SJSA1 (cell line): Measurements from ENCODE around the gene C5. TPM values are rescaled to one million over a fixed set of nuclear protein-coding genes. Genes with fewer than 3 reads are reported as not detected.
"Not testable (repeated sequence)": the region's sequence is repeated elsewhere in the genome, so short reads cannot be mapped to it uniquely, and the experiment has no call there.

Source experiments
- DNase-seq, 2 experiments: peaks; one replicate each; pipeline ENCODE4 v3.0.0-alpha.2; 2015 to 2020; ENCODE audit warnings: low spot score in 2 of 2, low read depth in 1 of 2
- H3K27ac ChIP-seq: fragments of 250-450 bp; sonication (Bioruptor Pico); 2 replicates; pipeline ENCODE4 v1.5.1; 2020; ENCODE audit warnings: mild to moderate bottlenecking, moderate library complexity
- H3K27me3 ChIP-seq: fragments of 250-450 bp; sonication (Bioruptor Pico); replicated peaks from 2 replicates; pipeline ENCODE4 v1.5.1; 2020; ENCODE audit warnings: mild to moderate bottlenecking, moderate library complexity
- H3K36me3 ChIP-seq: fragments of 250-450 bp; sonication (Bioruptor Pico); 2 replicates; pipeline ENCODE4 v1.5.1; 2020; ENCODE audit warnings: mild to moderate bottlenecking
- H3K4me1 ChIP-seq: fragments of 250-450 bp; sonication (Bioruptor Pico); replicated peaks from 2 replicates; pipeline ENCODE4 v1.6.1; 2021; ENCODE audit warnings: mild to moderate bottlenecking
- H3K4me3 ChIP-seq: fragments of 250-450 bp; sonication (Bioruptor Pico); 2 replicates; pipeline ENCODE4 v1.5.1; 2020; ENCODE audit warnings: mild to moderate bottlenecking
- H3K9me3 ChIP-seq: fragments of 250-450 bp; sonication (Bioruptor Pico); replicated peaks from 2 replicates; pipeline ENCODE4 v1.5.1; 2020; ENCODE audit warnings: mild to moderate bottlenecking
- total RNA-seq: library from RNA; depleted of rRNA; stranded (reverse); fragments of >200 nt; shearing (Covaris generic); gene quantifications from 2 replicates; pipeline ENCODE4 v1.2.3, GENCODE V29; 2014

Gene C5
- total RNA-seq, 1 experiment from 2014 or later, result 2.4 TPM

DNA sequence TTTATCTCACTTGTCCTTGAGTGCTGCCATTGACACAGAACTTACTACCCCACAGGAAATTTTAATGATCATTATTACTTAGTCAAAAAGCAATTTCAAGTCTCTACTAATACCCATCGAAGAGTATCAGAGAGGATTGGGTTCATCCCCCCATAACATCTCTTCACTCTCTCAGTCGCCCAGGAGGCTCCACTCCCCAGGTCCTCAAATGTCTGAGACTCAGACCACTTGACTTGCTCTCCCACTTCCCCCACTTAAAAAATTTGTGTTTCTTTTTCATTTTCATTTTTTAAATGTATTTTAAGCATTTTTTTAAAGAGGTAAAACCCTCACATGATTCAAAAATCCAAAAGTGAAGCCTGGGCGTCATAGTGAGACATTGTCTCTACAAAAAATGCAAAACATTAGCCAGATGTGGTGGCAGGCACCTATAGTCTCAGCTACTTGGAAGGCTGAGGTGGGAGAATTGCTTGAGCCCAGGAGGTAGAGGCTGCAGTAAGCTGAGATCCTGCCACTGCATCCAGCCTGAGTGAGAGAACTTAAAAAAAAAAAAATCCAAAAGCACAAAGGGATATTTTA, 66.7 kb downstream of the C5 start:
- H3K27ac ChIP-seq, result no peak overlapping the region
- no peaks in the 10 kb centered on the region for H3K27me3 ChIP-seq
- no peaks in the 10 kb centered on the region for H3K36me3 ChIP-seq
- no peaks in the 10 kb centered on the region for H3K4me1 ChIP-seq
- DNase-seq, result no peak
- H3K9me3 ChIP-seq, result no peaks in the 10 kb centered on the region
- no peak overlapping the region for H3K4me3 ChIP-seq

DNA sequence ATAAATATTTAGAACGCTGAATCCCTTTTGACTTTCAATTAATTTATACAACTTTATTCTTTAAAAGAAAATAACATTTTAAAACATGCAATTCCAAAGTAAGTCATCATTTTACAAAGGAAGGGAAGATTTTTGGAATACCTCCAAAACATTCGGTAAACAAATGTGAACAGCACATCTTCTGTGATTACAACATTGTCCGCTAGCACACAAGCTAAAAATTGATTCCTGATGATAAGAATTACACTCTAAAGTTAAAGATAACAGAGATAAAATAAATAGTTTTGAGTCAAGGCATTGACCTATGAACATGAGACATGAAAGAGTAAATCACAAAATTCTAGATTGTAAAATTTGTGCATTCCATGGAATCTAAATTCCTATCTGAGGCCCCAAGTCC, 67.2 kb downstream of the C5 start:
- no peak overlapping the region for H3K4me3 ChIP-seq
- no peaks in the 10 kb centered on the region for H3K36me3 ChIP-seq
- no peak overlapping the region for H3K27ac ChIP-seq
- H3K9me3 ChIP-seq, result no peaks in the 10 kb centered on the region
- no peaks in the 10 kb centered on the region for H3K4me1 ChIP-seq
- no peak for DNase-seq
- H3K27me3 ChIP-seq, result no peaks in the 10 kb centered on the region

DNA sequence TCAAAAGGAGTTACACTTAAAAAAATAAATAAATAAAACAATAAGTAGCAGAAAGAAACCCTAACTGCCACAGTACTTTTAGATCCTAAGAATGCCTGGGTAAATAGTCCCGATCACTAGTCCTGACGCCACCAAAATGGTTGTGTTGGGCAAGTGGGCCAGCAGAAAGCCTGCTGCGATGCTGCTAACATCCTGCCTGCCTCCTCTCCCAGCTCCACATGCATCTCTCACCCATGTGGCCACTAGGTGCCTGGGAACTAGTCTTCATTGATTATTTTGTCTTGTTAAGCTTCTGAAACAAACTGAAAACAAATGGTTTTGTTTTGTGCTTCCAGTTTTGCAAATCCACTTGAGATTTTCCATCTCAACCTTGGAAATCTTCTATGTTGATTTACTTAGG, 69.1 kb downstream of the C5 start:
- no peaks in the 10 kb centered on the region for H3K27me3 ChIP-seq
- no peaks in the 10 kb centered on the region for H3K4me1 ChIP-seq
- H3K36me3 ChIP-seq, result no peaks in the 10 kb centered on the region
- DNase-seq, result no peak
- H3K9me3 ChIP-seq, result no peaks in the 10 kb centered on the region
- H3K27ac ChIP-seq, result no peak overlapping the region
- no peak overlapping the region for H3K4me3 ChIP-seq

DNA sequence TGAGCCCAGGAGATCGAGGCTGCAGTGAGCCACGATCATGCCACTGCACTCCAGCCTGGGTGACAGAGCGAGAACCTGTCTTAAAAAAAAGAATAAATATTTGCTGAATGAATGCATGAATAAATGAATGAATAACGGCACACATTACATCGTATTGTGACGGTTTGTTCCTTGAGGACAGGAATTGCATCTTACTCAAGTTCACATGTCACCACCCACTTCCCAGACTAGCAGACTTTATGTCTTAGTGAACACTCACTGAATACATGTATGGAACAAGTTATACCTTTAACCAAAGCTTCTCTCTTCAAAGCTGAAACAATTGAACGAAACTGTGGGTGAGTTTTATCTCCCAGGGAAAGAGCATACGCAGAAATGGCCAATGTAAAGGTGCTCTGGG, 70.3 kb downstream of the C5 start:
- Histone ChIP-seq H3K9me3 (no peaks in the 10 kb centered on the region), H3K27ac (no peak overlapping the region), H3K36me3 (no peaks in the 10 kb centered on the region), H3K4me3 (no peak overlapping the region), H3K4me1 (peaks cover 6% of the 10 kb centered on the region), H3K27me3 (no peaks in the 10 kb centered on the region)
- DNase-seq, result no peak

DNA sequence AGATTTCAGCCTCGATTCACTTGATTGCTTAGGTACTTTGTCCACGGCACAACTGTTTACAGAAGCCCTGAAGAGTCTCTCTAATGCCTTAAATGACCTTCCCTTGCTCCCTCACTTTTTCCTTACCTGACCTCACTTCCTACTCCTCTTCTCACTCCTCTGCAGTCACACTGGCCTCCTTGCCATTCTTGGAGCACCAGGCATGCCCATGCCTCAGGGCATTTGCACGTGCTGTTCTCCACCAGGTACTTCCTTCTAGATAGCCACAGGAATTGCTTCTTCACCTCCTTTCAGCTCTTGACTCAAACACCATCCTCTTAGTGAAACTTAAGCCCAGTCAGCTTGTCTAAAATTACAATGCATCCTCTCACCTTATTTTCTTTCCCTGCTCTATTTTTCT, 71.1 kb downstream of the C5 start:
- no peak overlapping the region for H3K27ac ChIP-seq
- DNase-seq, result no peak
- no peaks in the 10 kb centered on the region for H3K36me3 ChIP-seq
- H3K4me1 ChIP-seq, result peaks cover 11% of the 10 kb centered on the region
- no peaks in the 10 kb centered on the region for H3K27me3 ChIP-seq
- H3K4me3 ChIP-seq, result no peak overlapping the region
- no peaks in the 10 kb centered on the region for H3K9me3 ChIP-seq

DNA sequence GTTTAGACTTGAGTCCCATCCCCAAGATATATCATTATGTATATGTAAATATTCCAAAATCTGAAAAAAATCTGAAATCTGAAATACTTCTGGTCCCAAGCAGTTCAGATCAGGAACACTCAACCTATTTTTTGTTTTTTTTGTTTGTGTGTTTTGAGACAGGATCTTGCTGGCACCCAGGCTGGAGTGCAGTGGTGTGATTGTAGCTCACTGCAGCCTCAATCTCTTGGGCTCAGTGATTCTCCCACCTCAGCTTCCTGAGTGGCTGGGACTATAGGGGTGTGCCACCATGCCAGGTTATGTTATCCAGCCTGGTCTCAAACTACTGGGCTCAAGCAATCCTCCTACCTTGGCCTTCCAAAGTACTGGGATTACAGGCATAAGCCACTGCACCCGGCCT, 72.8 kb downstream of the C5 start:
- Histone ChIP-seq H3K27ac (no peak overlapping the region), H3K4me1 (peaks cover 11% of the 10 kb centered on the region), H3K36me3 (no peaks in the 10 kb centered on the region), H3K27me3 (no peaks in the 10 kb centered on the region), H3K9me3 (no peaks in the 10 kb centered on the region), H3K4me3 (no peak overlapping the region)
- DNase-seq, result no peak

DNA sequence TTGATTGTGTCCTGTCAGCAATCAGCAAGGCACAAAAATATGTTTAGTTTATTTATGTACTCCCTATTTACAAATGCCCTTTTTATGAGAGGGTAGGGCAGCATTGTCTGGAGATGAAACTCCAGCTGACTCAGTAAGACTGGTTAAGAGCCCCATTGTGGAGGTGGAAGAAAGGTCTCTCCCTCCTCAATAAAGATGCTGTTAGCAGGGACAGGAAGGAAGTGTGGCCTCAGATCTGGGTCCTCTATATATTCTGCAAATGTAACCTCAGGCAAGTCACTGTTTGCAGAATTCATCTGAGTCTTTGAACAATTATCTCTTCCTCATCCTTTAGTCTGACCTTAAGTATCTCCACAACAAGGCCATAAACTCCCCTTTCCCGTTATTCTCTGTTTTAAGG, 75.2 kb downstream of the C5 start:
- Histone ChIP-seq H3K9me3 (no peaks in the 10 kb centered on the region), H3K4me3 (no peak overlapping the region), H3K27me3 (no peaks in the 10 kb centered on the region), H3K36me3 (no peaks in the 10 kb centered on the region), H3K4me1 (peaks cover 11% of the 10 kb centered on the region), H3K27ac (no peak overlapping the region)
- DNase-seq, result peak in 1 of 2 experiments; percentile 21

DNA sequence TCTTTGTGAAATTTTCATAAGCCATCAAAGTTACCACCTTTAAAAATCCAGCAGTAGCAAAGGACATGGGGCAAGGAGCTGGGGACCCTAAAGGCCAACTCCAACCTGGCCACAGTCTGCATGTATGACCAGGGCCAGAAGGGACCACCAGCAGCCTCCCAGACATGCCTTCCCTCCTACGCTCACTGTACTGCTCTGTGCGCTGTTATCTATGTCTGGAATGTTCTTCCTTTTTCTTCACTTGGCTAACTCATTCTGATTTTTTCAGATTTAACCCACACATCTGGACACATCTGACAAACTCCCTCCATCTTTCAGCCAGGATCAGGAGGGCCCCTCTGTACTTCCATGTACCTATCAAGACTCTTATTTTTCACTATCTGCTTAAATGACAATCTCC, 75.9 kb downstream of the C5 start:
- no peaks in the 10 kb centered on the region for H3K27me3 ChIP-seq
- H3K9me3 ChIP-seq, result no peaks in the 10 kb centered on the region
- no peak for DNase-seq
- H3K27ac ChIP-seq, result peak overlapping the region; percentile 17; the same call in 1 of the 2 replicates
- H3K36me3 ChIP-seq, result no peaks in the 10 kb centered on the region
- peaks cover 11% of the 10 kb centered on the region for H3K4me1 ChIP-seq
- no peak overlapping the region for H3K4me3 ChIP-seq

DNA sequence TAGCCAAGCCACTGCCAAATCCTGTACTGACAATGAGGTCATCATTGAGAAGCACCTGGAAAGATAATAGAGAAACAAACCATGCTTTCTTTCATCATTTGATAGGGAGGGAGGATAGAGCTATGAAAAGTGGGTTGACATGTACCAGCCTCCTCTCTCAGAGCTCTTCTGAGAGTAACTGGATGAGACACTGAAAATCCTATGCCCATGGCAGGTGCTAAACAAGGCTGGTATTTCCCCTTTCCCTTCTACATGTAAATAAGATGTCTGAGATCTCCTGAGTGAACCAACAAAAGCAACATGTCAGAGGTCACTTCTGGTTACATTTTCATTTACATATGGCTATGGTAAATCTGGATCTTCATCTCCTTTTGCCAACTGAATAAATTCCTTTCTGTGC, 78.1 kb downstream of the C5 start:
- Histone ChIP-seq H3K36me3 (no peaks in the 10 kb centered on the region), H3K27me3 (no peaks in the 10 kb centered on the region), H3K27ac (no peak overlapping the region), H3K4me1 (peaks cover 11% of the 10 kb centered on the region), H3K9me3 (no peaks in the 10 kb centered on the region), H3K4me3 (no peak overlapping the region)
- no peak for DNase-seq

DNA sequence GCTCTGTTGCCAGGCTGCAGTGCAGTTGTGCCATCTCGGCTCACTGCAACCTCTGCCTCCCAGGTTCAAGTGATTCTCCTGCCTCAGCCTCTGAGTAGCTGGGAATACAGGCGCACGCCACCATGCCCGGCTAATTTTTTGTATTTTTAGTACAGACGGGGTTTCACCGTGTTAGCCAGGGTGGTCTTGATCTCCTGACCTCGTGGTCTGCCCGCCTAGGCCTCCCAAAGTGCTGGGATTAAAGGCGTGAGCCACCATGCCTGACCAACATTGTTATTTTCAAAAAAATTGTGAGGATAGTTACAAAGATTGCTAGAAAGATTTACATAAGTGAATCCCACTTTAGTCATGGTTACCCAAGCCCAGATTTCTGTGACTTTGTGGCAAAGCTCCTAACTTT, 78.6 kb downstream of the C5 start:
- not testable (repeated sequence) for H3K27me3 ChIP-seq, H3K4me3 ChIP-seq, H3K36me3 ChIP-seq, H3K9me3 ChIP-seq, DNase-seq, H3K27ac ChIP-seq
- peaks cover 11% of the 10 kb centered on the region for H3K4me1 ChIP-seq

DNA sequence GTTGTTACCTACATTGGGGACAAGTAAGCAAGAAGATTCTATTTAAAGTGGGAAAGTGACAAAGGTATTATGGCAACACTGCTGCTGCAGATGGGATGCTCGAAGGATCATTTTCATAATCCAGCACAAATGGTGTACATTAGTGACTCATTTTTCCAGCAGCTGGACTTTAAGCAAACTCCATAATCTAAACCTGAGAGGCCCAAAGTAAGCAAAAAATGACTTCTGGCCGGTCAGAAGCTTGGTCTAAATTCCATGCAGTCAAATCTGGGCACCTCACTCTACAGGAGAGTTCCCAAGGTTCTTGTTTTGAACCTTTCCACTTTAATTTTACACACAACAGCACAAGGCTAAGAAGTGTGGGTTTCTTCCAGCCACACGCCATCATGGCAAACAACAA, 79.8 kb downstream of the C5 start:
- Histone ChIP-seq H3K27me3 (no peaks in the 10 kb centered on the region), H3K4me3 (no peak overlapping the region), H3K36me3 (no peaks in the 10 kb centered on the region), H3K27ac (no peak overlapping the region), H3K4me1 (peaks cover 9% of the 10 kb centered on the region), H3K9me3 (no peaks in the 10 kb centered on the region)
- no peak for DNase-seq

DNA sequence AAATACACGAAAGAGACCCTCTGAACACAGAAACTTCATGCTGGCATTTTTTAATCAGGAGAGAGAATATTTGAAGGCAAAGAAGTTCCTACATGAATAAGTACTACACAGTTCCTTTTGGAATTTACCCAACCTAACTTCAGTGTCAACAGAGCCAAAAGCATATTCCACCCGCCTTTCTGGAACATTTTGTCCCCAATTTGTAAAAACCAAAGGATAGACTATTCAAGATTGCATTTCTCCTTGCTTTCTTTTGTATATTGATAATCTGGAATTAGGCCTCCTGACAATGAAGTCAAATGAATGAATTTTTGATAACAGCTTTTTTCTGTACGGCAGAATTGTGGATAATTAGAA, 84.1 kb downstream of the C5 start:
- no peak overlapping the region for H3K27ac ChIP-seq
- H3K9me3 ChIP-seq, result no peaks in the 10 kb centered on the region
- no peak for DNase-seq

DNA sequence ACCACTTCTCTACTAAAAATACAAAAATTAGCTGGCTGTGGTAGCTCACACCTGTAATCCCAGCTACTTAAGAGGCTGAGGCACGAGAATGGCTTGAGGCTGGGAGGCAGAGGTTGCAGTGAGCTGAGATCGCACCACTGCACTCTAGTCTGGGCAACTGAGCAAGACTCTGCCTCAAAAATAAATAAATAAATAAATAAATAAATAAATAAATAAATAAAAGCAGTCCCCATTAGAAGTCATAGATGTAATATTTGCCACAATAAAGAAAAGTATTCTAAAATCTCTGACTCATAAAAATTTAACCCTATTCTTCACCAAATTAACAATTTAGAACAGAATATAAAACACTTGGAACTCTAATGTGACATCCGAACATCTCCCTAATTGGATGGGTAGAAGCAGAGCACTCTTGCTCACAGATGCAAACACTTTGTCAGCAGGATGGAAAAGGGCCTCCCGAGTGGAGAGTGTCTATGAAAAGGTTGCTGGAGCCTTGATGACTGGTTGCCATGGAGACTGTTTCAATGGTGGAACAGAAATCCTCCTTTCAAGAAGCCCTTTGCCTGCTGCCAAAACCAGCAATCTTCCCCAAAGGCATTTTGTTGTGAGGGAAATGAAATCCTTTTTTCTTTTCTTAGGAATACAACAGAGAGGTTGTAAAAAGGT, 84.6 kb downstream of the C5 start:
- no peak for DNase-seq
- Histone ChIP-seq H3K36me3 (no peaks in the 10 kb centered on the region), H3K27me3 (no peaks in the 10 kb centered on the region), H3K27ac (no peak overlapping the region), H3K9me3 (no peaks in the 10 kb centered on the region), H3K4me1 (no peaks in the 10 kb centered on the region), H3K4me3 (no peak overlapping the region)

More for the DNA sequence above, 84.1 kb downstream of the C5 start:
- Histone ChIP-seq H3K36me3 (no peaks in the 10 kb centered on the region), H3K4me1 (no peaks in the 10 kb centered on the region), H3K27me3 (no peaks in the 10 kb centered on the region), H3K4me3 (no peak overlapping the region)

DNA sequence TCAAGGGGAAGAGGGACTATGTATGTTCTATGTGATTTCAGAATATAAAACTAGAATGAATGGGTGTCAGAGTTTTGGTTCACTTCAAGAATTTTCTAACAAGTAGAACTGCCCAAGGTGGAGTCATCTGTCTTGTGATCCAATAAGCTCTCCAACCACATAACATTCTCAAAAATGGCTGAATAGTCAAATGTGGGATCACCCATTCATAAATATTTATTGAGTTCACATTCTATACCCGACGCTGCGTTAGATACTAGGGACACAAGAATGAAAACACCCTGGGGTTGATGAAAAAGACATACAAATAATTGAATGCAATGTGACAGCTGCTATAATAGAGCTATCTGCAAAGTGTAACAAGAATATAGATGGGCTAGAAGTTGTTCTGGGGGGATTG, 88.1 kb downstream of the C5 start:
- H3K4me1 ChIP-seq, result no peaks in the 10 kb centered on the region
- no peak for DNase-seq
- no peaks in the 10 kb centered on the region for H3K9me3 ChIP-seq
- no peak overlapping the region for H3K27ac ChIP-seq
- H3K27me3 ChIP-seq, result no peaks in the 10 kb centered on the region
- no peak overlapping the region for H3K4me3 ChIP-seq
- no peaks in the 10 kb centered on the region for H3K36me3 ChIP-seq

DNA sequence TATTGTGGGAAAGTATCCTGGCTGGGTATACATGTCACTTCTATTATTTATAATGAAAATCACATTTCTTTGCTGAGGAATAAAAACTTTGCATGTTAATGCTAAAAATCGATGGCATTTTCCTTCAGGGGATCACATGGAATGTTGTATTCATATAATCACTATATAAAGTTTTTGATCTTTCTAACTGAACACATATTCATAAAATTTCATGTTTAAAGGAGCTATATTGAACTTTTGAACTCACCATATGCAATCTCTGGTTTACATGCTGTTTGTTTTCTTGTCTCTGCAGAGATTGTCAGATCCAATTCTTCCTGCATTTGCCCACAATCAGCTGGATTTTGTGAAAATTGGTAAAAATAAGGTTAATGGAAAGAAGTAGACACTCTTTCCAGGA, 90.1 kb downstream of the C5 start:
- Histone ChIP-seq H3K36me3 (no peaks in the 10 kb centered on the region), H3K4me1 (no peaks in the 10 kb centered on the region), H3K27ac (no peak overlapping the region), H3K27me3 (no peaks in the 10 kb centered on the region), H3K9me3 (no peaks in the 10 kb centered on the region), H3K4me3 (no peak overlapping the region)
- no peak for DNase-seq
